NCI-H2196 (cell line): ENCODE measurements around the gene BATF3.

ENCODE experiments used
- DNase-seq: peaks from one replicate; lab custom pipeline; 2025; ENCODE audit not compliant: unreplicated experiment; lab: John Stamatoyannopoulos, UW

Gene BATF3

DNA sequence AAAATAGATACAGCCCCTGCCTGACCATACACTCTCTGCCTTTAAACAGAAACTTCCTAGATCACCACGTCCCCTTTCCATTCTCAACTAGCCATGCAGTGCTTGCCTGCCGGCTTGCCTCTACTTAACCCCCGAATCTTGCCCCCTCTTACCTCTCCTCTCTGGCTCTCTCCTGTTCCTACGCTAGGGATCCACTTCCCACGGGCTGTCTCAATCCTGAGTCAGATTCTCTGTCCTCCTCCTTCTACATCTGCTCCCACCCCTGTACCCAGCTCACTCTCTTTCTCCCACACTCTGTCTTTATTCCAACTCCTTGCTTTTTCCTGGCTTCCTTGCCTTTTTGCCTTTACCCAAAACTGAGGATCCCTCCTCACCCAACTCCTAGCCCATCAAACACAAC, 61.7 kb downstream of the BATF3 start:
- no peak for DNase-seq
